Osteoblast (primary cell): ENCODE data around the gene DUOX1. TPM values are rescaled to one million over a fixed set of nuclear protein-coding genes. Genes with fewer than 3 reads are reported as not detected.
"Not testable (repeated sequence)": the region's sequence is repeated elsewhere in the genome, so short reads cannot be mapped to it uniquely, and the experiment has no call there.

ENCODE experiments used
- DNase-seq: peaks from one replicate; pipeline ENCODE4 v3.0.0; 2011; ENCODE audit warnings: low spot score, mixed read lengths; ENCODE audit not compliant: insufficient read length; ENCODE audit errors: missing footprints
- H2AFZ ChIP-seq: 2 replicates; pipeline ENCODE4 v1.6.0; 2011; ENCODE audit warnings: mild to moderate bottlenecking, low read length
- H3K27ac ChIP-seq: 2 replicates; pipeline ENCODE4 v1.5.1; 2011; ENCODE audit warnings: mild to moderate bottlenecking, low read depth, low read length, moderate library complexity
- H3K27me3 ChIP-seq: 2 replicates; pipeline ENCODE4 v1.6.0; 2012; ENCODE audit warnings: mild to moderate bottlenecking, control low read depth, inconsistent platforms, low read length, moderate library complexity; ENCODE audit not compliant: insufficient read depth
- H3K36me3 ChIP-seq: 2 replicates; pipeline ENCODE4 v1.5.1; 2011; ENCODE audit warnings: mild to moderate bottlenecking, low read length, control low read depth, moderate library complexity; ENCODE audit not compliant: insufficient read depth
- H3K4me1 ChIP-seq: 2 replicates; pipeline ENCODE4 v1.5.1; 2011; ENCODE audit warnings: mild to moderate bottlenecking, low read length, control low read depth, moderate library complexity; ENCODE audit not compliant: insufficient read depth
- H3K4me2 ChIP-seq: 2 replicates; pipeline ENCODE4 v1.6.0; 2011; ENCODE audit warnings: mild to moderate bottlenecking, low read length; ENCODE audit not compliant: insufficient read depth
- H3K4me3 ChIP-seq: fragments of 200-600 bp; sonication (generic); 3 replicates; pipeline ENCODE4 v1.5.1; 2012; ENCODE audit warnings: mild to moderate bottlenecking, low read length, inconsistent platforms; ENCODE audit not compliant: insufficient read depth
- H3K79me2 ChIP-seq: 2 replicates; pipeline ENCODE4 v1.6.0; 2012; ENCODE audit warnings: mild to moderate bottlenecking, low read length, control low read depth, inconsistent platforms; ENCODE audit not compliant: insufficient read depth
- H3K9me3 ChIP-seq: 2 replicates; pipeline ENCODE4 v1.5.1; 2011; ENCODE audit warnings: low read depth, low read length, control low read depth
- H4K20me1 ChIP-seq: 2 replicates; pipeline ENCODE4 v1.6.0; 2012; ENCODE audit warnings: mild to moderate bottlenecking, low read length, control low read depth; ENCODE audit not compliant: insufficient read depth
- CTCF ChIP-seq: IDR thresholded peaks from 2 replicates; pipeline ENCODE4 v1.5.1; 2011; ENCODE audit warnings: mild to moderate bottlenecking, low read depth, low read length, moderate library complexity; ENCODE audit errors: extremely low read depth
- total RNA-seq: library from RNA; depleted of rRNA; stranded (reverse); fragments of >200 nt; gene quantifications from 2 replicates; pipeline ENCODE4 v1.2.3, GENCODE V29; 2012

The DUOX1 gene
- total RNA-seq, 1 donor = under 0.01 TPM

- no peak for TF ChIP-seq CTCF
- no peaks in the 10 kb centered on the region for H3K4me1 ChIP-seq
- no peak overlapping the region for H3K4me2 ChIP-seq
- no peaks in the 10 kb centered on the region for H4K20me1 ChIP-seq
- no peak overlapping the region for H2AFZ ChIP-seq
- DNase-seq = peak; percentile 54
- no peaks in the 10 kb centered on the region for H3K79me2 ChIP-seq
- H3K27me3 ChIP-seq = peaks cover 85% of the 10 kb centered on the region
- H3K27ac ChIP-seq = no peak overlapping the region
- no peaks in the 10 kb centered on the region for H3K36me3 ChIP-seq
- H3K4me3 ChIP-seq = no peak overlapping the region
- no peaks in the 10 kb centered on the region for H3K9me3 ChIP-seq
These were observed 3.7 kb downstream of the DUOX1 start for GRCh38 chr15:45133561-45133920.

GRCh38 chr15:45134046-45134445 is 4.3 kb downstream of the DUOX1 start:
- H4K20me1 ChIP-seq = no peaks in the 10 kb centered on the region
- no peaks in the 10 kb centered on the region for H3K79me2 ChIP-seq
- H3K4me2 ChIP-seq = no peak overlapping the region
- H3K4me3 ChIP-seq = no peak overlapping the region
- no peaks in the 10 kb centered on the region for H3K4me1 ChIP-seq
- H3K27me3 ChIP-seq = peaks cover 82% of the 10 kb centered on the region
- H3K36me3 ChIP-seq = no peaks in the 10 kb centered on the region
- H3K27ac ChIP-seq = no peak overlapping the region
- peak; percentile 45 for DNase-seq
- H2AFZ ChIP-seq = no peak overlapping the region
- no peaks in the 10 kb centered on the region for H3K9me3 ChIP-seq
- TF ChIP-seq CTCF = no peak

GRCh38 chr15:45134682-45135604 is 5.1 kb downstream of the DUOX1 start:
- H3K4me1 ChIP-seq = no peaks in the 10 kb centered on the region
- H3K4me2 ChIP-seq = no peak overlapping the region
- no peak overlapping the region for H3K4me3 ChIP-seq
- TF ChIP-seq CTCF = no peak
- peaks cover 73% of the 10 kb centered on the region for H3K27me3 ChIP-seq
- peak; percentile 76 for DNase-seq
- H2AFZ ChIP-seq = no peak overlapping the region
- no peaks in the 10 kb centered on the region for H3K36me3 ChIP-seq
- H3K79me2 ChIP-seq = no peaks in the 10 kb centered on the region
- no peaks in the 10 kb centered on the region for H4K20me1 ChIP-seq
- H3K27ac ChIP-seq = no peak overlapping the region
- H3K9me3 ChIP-seq = no peaks in the 10 kb centered on the region

GRCh38 chr15:45135705-45136377 is 6.0 kb downstream of the DUOX1 start:
- not testable (repeated sequence) for H3K36me3 ChIP-seq, H3K4me3 ChIP-seq, H3K4me1 ChIP-seq, DNase-seq, H3K27ac ChIP-seq, H3K79me2 ChIP-seq, H2AFZ ChIP-seq, H4K20me1 ChIP-seq, H3K4me2 ChIP-seq, H3K9me3 ChIP-seq
- H3K27me3 ChIP-seq = peaks cover 65% of the 10 kb centered on the region
